Epithelial cell of proximal tubule (primary cell): ENCODE results near the gene EHBP1. TPM values are rescaled to one million over a fixed set of nuclear protein-coding genes. Genes with fewer than 3 reads are reported as not detected.
A peak's percentile ranks its signal among the peaks of the same experiment; 100 is the strongest.

Source experiments
- DNase-seq: peaks from one replicate; pipeline ENCODE4 v3.0.0-alpha.2; 2011; ENCODE audit warnings: low read depth
- H3K4me3 ChIP-seq: 2 replicates; pipeline ENCODE4 v1.5.1; 2011; ENCODE audit warnings: low read depth, mild to moderate bottlenecking, low read length
- total RNA-seq: library from RNA; depleted of rRNA; stranded (reverse); fragments of >200 nt; gene quantifications from 2 replicates; pipeline ENCODE4 v1.2.3, GENCODE V29; 2015
- TF ChIP-seq, protein P1 (sequence below): conservative IDR thresholded peaks from 2 replicates; pipeline ENCODE4 v1.5.1; 2012; ENCODE audit warnings: low read depth, mild to moderate bottlenecking, low read length

Gene EHBP1
- total RNA-seq, 1 donor from 2014 or later, result 18.1 TPM

DNA sequence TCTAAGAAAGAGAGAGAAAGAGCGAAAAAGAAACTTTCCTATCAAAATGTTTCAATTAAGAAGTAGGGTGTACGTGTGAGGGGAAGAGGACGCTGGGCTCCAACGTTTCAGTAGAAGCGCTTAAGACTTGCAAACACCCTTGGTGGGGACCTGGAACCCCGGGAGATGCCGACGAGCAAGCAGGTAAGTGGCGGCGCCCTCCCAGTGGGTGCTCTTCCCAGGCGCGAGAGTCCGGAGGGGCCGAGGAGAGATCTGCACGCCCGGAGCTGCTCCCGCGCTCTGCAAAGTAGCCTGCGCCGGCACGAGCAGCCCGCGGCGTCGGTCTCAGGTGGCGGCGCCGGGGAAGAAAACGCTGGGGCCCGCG is 344.4 kb downstream of the EHBP1 start:
- no peak for DNase-seq
- TF ChIP-seq, protein P1, sequence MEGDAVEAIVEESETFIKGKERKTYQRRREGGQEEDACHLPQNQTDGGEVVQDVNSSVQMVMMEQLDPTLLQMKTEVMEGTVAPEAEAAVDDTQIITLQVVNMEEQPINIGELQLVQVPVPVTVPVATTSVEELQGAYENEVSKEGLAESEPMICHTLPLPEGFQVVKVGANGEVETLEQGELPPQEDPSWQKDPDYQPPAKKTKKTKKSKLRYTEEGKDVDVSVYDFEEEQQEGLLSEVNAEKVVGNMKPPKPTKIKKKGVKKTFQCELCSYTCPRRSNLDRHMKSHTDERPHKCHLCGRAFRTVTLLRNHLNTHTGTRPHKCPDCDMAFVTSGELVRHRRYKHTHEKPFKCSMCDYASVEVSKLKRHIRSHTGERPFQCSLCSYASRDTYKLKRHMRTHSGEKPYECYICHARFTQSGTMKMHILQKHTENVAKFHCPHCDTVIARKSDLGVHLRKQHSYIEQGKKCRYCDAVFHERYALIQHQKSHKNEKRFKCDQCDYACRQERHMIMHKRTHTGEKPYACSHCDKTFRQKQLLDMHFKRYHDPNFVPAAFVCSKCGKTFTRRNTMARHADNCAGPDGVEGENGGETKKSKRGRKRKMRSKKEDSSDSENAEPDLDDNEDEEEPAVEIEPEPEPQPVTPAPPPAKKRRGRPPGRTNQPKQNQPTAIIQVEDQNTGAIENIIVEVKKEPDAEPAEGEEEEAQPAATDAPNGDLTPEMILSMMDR, result no peak
- peak overlapping the region; percentile 65 for H3K4me3 ChIP-seq

DNA sequence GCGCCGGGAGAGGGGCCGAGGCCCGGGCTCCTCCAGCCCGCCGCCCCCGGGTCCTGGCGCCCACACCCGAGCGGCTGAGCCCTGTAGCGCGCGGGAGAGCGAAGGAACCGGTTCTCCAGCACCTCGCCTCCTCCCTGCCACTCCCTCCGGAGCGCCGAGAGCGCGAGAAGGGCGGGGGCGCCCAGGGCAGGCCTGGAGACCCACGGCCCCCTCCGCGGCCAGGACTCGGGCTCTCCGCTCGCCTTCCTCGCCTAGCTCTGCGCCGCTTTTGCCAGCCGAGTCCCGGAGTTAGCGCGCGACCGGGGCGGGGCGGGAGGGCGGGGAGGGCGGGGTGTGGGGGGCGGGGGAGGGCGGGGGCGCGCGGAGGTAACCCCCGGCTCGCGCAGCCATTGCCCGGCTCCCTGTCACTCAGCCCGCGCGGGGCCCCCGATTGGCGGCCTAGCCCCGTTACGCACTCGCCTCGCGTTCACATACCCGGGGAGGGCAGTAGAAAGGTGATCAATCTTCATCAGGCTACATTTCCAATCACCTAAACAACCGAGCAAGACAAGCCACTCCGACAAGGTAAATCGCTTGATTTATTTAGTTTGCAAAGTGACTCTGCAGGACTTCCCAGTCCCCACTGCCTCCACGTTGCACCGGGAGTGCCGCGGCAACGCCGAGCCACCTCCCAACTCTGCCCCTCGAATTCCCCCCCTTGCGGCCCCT is 345.0 kb downstream of the EHBP1 start, which contains the start of gene OTX1:
Gene OTX1 (plus strand): TSS at position 497 of the 708 bp plus-strand sequence. CDS start 2,161 bp downstream, outside the sequence.
- DNase-seq, result no peak
- TF ChIP-seq, protein P1, result no peak
- peak within 1 kb of the TSS; percentile 65 for H3K4me3 ChIP-seq

DNA sequence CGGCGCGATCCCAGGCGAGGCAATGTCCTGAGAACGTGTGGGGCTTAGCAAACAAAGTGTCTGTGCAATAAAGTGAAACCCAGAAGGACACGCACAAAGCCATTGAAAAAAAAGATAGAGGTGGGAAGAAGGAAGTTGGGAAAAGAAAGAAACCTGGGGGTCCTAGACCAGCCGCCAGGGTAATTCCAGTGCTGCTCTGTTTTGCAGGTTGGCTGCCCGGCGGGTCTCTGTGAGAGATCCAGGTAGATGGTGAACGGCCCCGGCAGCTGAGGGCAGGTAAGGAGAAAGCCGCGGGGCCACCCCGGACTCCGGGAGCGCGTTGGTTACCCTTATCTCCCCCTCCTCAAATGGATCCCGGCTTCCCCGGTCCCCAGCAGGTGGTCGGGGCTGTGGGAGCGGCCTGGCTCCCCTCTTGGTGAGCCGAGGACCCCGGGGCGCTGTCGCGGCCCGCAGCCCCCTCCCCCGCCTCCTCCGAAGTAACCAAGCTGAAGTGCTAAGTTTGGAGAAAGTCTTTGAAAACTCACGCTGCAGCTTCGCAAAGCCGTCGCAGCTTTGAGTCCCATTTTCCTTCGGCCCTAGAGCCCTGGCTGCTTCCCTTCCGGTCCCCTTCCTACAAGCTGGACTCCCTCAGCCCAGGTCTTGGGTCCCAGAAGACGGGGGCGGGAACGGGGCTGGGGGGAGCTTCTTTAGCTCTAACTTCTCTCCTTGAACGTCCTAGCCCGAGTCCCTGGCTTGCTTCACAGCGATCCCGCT is 345.7 kb downstream of the EHBP1 start:
- peak overlapping the region; percentile 65 for H3K4me3 ChIP-seq
- TF ChIP-seq, protein P1, result no peak
- no peak for DNase-seq

DNA sequence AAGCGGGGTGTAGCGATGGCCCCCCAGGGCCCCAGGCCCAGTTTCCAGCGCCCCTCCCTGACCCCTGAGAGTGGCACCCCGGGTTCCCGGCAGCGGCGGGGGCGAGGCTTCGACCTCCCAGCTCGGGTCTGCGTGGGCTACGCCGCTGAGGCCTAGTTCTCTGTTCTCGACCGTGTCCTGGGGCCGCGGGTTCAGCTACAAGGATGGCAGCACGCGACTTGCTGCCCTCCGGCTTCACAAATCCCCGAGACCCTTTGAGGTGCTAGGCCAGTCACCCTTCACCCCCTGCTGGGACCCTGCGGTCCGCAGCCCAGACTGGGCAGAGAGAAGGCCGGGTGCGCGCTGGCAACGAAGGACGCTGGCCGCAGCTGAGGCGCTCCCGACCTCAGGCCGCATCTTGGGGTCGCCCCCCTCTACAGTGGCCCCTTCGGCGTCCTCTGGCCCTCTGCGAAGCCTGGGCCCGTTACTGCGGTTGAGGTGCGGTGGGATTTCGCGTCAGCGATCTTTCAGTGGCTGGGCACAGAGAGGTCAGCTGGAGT is 346.4 kb downstream of the EHBP1 start:
- TF ChIP-seq, protein P1, result no peak
- DNase-seq, result no peak
- H3K4me3 ChIP-seq, result no peak overlapping the region

DNA sequence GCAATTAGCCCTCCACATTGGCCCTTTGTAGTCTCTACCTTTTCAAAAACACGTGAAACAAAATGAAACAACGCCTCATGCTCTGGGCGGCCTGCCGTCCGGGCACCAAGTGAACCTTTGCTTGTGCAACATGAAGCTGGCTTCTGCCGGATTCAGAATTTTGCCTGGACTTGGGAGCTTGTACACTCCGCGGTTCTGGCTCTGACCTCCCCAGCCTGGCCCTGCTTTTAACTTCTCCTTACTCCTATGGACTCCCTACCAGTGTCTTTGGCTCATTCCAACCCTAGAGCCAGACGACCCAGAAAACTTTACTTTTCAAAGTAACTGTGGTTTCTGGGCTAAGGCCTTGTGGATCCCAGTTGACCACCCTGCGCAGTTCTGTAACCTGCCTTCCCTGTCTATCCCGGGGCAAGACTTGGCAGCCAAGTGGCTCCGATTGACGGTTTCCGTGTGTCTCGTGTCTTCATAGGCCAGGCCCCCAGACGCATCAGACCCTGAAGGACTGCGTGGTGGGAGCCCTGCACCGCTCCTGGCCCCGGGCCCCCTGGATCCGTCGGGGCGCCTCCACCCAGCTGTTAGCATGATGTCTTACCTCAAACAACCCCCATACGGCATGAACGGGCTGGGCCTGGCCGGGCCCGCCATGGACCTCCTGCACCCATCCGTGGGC is 347.0 kb downstream of the EHBP1 start:
- TF ChIP-seq, protein P1, result no peak
- no peak for DNase-seq
- no peak overlapping the region for H3K4me3 ChIP-seq

DNA sequence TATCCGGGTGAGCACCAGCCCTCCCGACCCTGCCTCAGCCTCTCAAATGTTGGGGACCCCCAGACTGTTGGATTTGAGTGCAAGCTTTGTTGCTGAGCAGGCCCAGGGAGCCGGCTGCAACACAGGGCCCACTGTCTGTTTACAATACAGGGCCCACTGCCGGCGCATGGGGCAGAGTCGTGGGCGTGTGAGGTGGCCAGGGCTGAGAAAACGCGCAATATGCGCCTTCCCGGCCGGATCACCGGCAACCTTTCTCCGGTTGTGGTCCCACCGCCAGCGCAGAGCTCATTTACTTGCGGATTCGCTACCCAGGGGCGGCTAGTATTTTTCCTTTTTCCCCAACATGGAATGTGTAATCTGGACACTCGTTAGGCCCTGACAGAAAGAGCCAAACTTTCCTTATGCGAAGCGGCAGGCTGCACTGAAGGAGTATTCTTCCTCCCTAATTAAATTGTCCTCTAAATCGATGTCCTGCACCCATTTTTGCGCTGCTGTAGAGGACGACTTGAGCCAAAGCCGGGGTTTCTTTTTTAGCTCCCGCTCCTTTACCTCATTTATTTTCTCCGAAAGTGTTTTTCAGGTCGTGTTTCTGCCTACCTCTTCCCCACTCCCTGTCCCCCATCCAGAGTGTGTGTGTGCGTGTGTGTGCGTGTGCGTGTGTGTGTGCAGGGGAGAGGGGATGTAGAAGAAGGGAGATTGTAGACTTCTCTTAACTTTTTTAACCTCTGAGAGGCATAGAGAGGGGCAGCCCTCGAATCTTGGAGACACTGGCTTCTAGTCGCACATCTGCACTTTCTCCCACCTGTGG is 347.8 kb downstream of the EHBP1 start:
- no peak for DNase-seq
- H3K4me3 ChIP-seq, result no peak overlapping the region
- TF ChIP-seq, protein P1, result no peak
